ENCODE measurements around the gene TP53AIP1.

Gene TP53AIP1

GRCh38 chr11:128904656-128905344, 37.9 kb downstream of the TP53AIP1 start:
- no peak for DNase-seq

- no peak for DNase-seq
Measured at GRCh38 chr11:128904303-128904655, 38.4 kb downstream of the TP53AIP1 start.

GRCh38 chr11:128903248-128904061, 39.2 kb downstream of the TP53AIP1 start:
- no peak for DNase-seq

- no peak for DNase-seq
Measured at GRCh38 chr11:128902515-128903066, 40.1 kb downstream of the TP53AIP1 start.

GRCh38 chr11:128901653-128902514, 40.8 kb downstream of the TP53AIP1 start:
- no peak for DNase-seq

GRCh38 chr11:128900468-128900867, 42.2 kb downstream of the TP53AIP1 start:
- no peak for DNase-seq

GRCh38 chr11:128898580-128899344, 43.9 kb downstream of the TP53AIP1 start:
- no peak for DNase-seq

- no peak for DNase-seq
Measured at GRCh38 chr11:128897826-128898225, 44.8 kb downstream of the TP53AIP1 start.

GRCh38 chr11:128896356-128896755, 46.3 kb downstream of the TP53AIP1 start:
- DNase-seq = no peak

GRCh38 chr11:128895526-128895925, 47.1 kb downstream of the TP53AIP1 start:
- DNase-seq = no peak

GRCh38 chr11:128894685-128895084, 48.0 kb downstream of the TP53AIP1 start:
- DNase-seq = no peak

GRCh38 chr11:128894286-128894681, 48.4 kb downstream of the TP53AIP1 start:
- DNase-seq = no peak

- no peak for DNase-seq
Measured at GRCh38 chr11:128893578-128894285, 48.9 kb downstream of the TP53AIP1 start.

- no peak for DNase-seq
Measured at GRCh38 chr11:128892866-128893565, 49.7 kb downstream of the TP53AIP1 start.

GRCh38 chr11:128891913-128892398, 50.7 kb downstream of the TP53AIP1 start:
- no peak for DNase-seq

- no peak for DNase-seq
Measured at GRCh38 chr11:128890543-128891368, 51.9 kb downstream of the TP53AIP1 start, which contains the start of gene KCNJ5. Gene KCNJ5 (plus strand): TSS chr11:128891356. CDS start chr11:128911274, 19,918 bp downstream.

- no peak for DNase-seq
Measured at GRCh38 chr11:128890216-128890542, 52.5 kb downstream of the TP53AIP1 start.

GRCh38 chr11:128889657-128890213, 52.9 kb downstream of the TP53AIP1 start:
- no peak for DNase-seq

All from activated CD4-positive, CD25-positive, alpha-beta regulatory T cell (primary cell).